ENCODE data around the gene CTIF. TPM values are rescaled to one million over a fixed set of nuclear protein-coding genes. Genes with fewer than 3 reads are reported as not detected.

Gene CTIF
- total RNA-seq, 2 donors from 2014 or later: 4.6 to 4.7 TPM

- Mint-ChIP-seq H3K4me3 (no peak overlapping the region), H3K4me1 (ENCODE audit: low read depth) (peaks cover 16% of the 10 kb centered on the region), H3K9me3 (peaks cover 10 to 12% of the 10 kb centered on the region in 2 donors), H3K36me3 (ENCODE audit: insufficient read depth in 2 of 2) (peaks cover 5 to 7% of the 10 kb centered on the region in 2 donors), H3K27ac (no peak overlapping the region), H3K27me3 (ENCODE audit: low read depth) (peaks cover 9% of the 10 kb centered on the region)
- no peak for ATAC-seq (replicated peaks in 1 of 2)
- no peak for DNase-seq
These were observed 361.6 kb downstream of the CTIF start for GRCh38 chr18:48900469-48900868.

GRCh38 chr18:48901145-48902022 is 362.6 kb downstream of the CTIF start:
- no peak overlapping the region for H3K4me3 Mint-ChIP-seq
- H3K4me1 Mint-ChIP-seq (ENCODE audit: low read depth): peaks cover 16% of the 10 kb centered on the region
- peaks cover 10 to 12% of the 10 kb centered on the region in 2 donors for H3K9me3 Mint-ChIP-seq
- DNase-seq (no peak), ATAC-seq (replicated peaks in 1 of 2) (no peak)
- H3K27ac Mint-ChIP-seq: no peak overlapping the region
- peaks cover 5 to 7% of the 10 kb centered on the region in 2 donors for H3K36me3 Mint-ChIP-seq (ENCODE audit: insufficient read depth in 2 of 2)
- H3K27me3 Mint-ChIP-seq (ENCODE audit: low read depth): peaks cover 9% of the 10 kb centered on the region

- no peak for ATAC-seq (replicated peaks in 1 of 2)
- Mint-ChIP-seq H3K4me1 (ENCODE audit: low read depth) (peaks cover 8% of the 10 kb centered on the region), H3K4me3 (no peak overlapping the region), H3K27ac (no peak overlapping the region), H3K27me3 (ENCODE audit: low read depth) (peaks cover 9% of the 10 kb centered on the region), H3K36me3 (ENCODE audit: insufficient read depth in 2 of 2) (peaks cover 5 to 7% of the 10 kb centered on the region in 2 donors), H3K9me3 (peaks cover 10 to 12% of the 10 kb centered on the region in 2 donors)
- DNase-seq: no peak
These were observed 363.4 kb downstream of the CTIF start for GRCh38 chr18:48902023-48902855.

GRCh38 chr18:48902856-48903601 is 364.2 kb downstream of the CTIF start:
- Mint-ChIP-seq H3K27ac (no peak overlapping the region), H3K27me3 (ENCODE audit: low read depth) (peaks cover 9% of the 10 kb centered on the region), H3K36me3 (ENCODE audit: insufficient read depth in 2 of 2) (peaks cover 5 to 7% of the 10 kb centered on the region in 2 donors), H3K4me3 (no peak overlapping the region), H3K9me3 (peaks cover 10 to 12% of the 10 kb centered on the region in 2 donors), H3K4me1 (ENCODE audit: low read depth) (peaks cover 7% of the 10 kb centered on the region)
- DNase-seq: no peak
- no peak for ATAC-seq (replicated peaks in 1 of 2)

- Mint-ChIP-seq H3K27ac (no peak overlapping the region), H3K4me1 (ENCODE audit: low read depth) (peaks cover 11% of the 10 kb centered on the region), H3K36me3 (ENCODE audit: insufficient read depth in 2 of 2) (peaks cover 5 to 7% of the 10 kb centered on the region in 2 donors), H3K27me3 (ENCODE audit: low read depth) (peaks cover 9% of the 10 kb centered on the region), H3K9me3 (peaks cover 10 to 12% of the 10 kb centered on the region in 2 donors), H3K4me3 (no peak overlapping the region)
- DNase-seq (no peak), ATAC-seq (replicated peaks in 1 of 2) (no peak)
These were observed 365.3 kb downstream of the CTIF start for GRCh38 chr18:48904091-48904490.

- H3K36me3 Mint-ChIP-seq (ENCODE audit: insufficient read depth in 2 of 2): peaks cover 5 to 7% of the 10 kb centered on the region in 2 donors
- DNase-seq: no peak
- H3K4me3 Mint-ChIP-seq: no peak overlapping the region
- peaks cover 7 to 12% of the 10 kb centered on the region in 2 donors for H3K9me3 Mint-ChIP-seq
- H3K27me3 Mint-ChIP-seq (ENCODE audit: low read depth): peaks cover 9% of the 10 kb centered on the region
- no peak overlapping the region for H3K27ac Mint-ChIP-seq
- ATAC-seq (replicated peaks in 1 of 2): no peak
- H3K4me1 Mint-ChIP-seq (ENCODE audit: low read depth): peaks cover 18% of the 10 kb centered on the region
These were observed 366.1 kb downstream of the CTIF start for GRCh38 chr18:48904847-48905394.

- Mint-ChIP-seq H3K36me3 (ENCODE audit: insufficient read depth in 2 of 2) (peaks cover 5 to 7% of the 10 kb centered on the region in 2 donors), H3K4me3 (no peak overlapping the region), H3K27me3 (ENCODE audit: low read depth) (peaks cover 9% of the 10 kb centered on the region), H3K4me1 (ENCODE audit: low read depth) (peaks cover 17% of the 10 kb centered on the region), H3K9me3 (peaks cover 7 to 12% of the 10 kb centered on the region in 2 donors), H3K27ac (no peak overlapping the region)
- ATAC-seq (replicated peaks in 1 of 2) (no peak), DNase-seq (no peak)
These were observed 366.7 kb downstream of the CTIF start for GRCh38 chr18:48905513-48905912.

- Mint-ChIP-seq H3K4me1 (ENCODE audit: low read depth) (peaks cover 26% of the 10 kb centered on the region), H3K27ac (no peak overlapping the region), H3K4me3 (no peak overlapping the region), H3K9me3 (peaks cover 7 to 9% of the 10 kb centered on the region in 2 donors), H3K36me3 (ENCODE audit: insufficient read depth in 2 of 2) (peaks cover 5 to 7% of the 10 kb centered on the region in 2 donors), H3K27me3 (ENCODE audit: low read depth) (peaks cover 8% of the 10 kb centered on the region)
- no peak for DNase-seq
- ATAC-seq (replicated peaks in 1 of 2): no peak
These were observed 370.1 kb downstream of the CTIF start for GRCh38 chr18:48908916-48909315.

GRCh38 chr18:48909721-48910120 is 370.9 kb downstream of the CTIF start:
- H3K9me3 Mint-ChIP-seq: peaks cover 2% of the 10 kb centered on the region in 2 donors
- no peak overlapping the region for H3K4me3 Mint-ChIP-seq
- no peak overlapping the region for H3K27ac Mint-ChIP-seq
- peaks cover 26% of the 10 kb centered on the region for H3K4me1 Mint-ChIP-seq (ENCODE audit: low read depth)
- H3K27me3 Mint-ChIP-seq (ENCODE audit: low read depth): no peaks in the 10 kb centered on the region
- no peak for DNase-seq
- peak in 1 of 2 donors; percentile 27 for ATAC-seq (replicated peaks in 1 of 2)
- no peaks in the 10 kb centered on the region for H3K36me3 Mint-ChIP-seq (ENCODE audit: insufficient read depth in 2 of 2)

GRCh38 chr18:48910972-48911545 is 372.2 kb downstream of the CTIF start:
- peaks cover 26% of the 10 kb centered on the region for H3K4me1 Mint-ChIP-seq (ENCODE audit: low read depth)
- no peak overlapping the region for H3K27ac Mint-ChIP-seq
- H3K9me3 Mint-ChIP-seq: no peaks in the 10 kb centered on the region
- DNase-seq (no peak), ATAC-seq (replicated peaks in 1 of 2) (no peak)
- H3K27me3 Mint-ChIP-seq (ENCODE audit: low read depth): no peaks in the 10 kb centered on the region
- H3K4me3 Mint-ChIP-seq: no peak overlapping the region
- H3K36me3 Mint-ChIP-seq (ENCODE audit: insufficient read depth in 2 of 2): no peaks in the 10 kb centered on the region
